H9 (cell line): ENCODE data around the gene CYP8B1. TPM values are rescaled to one million over a fixed set of nuclear protein-coding genes. Genes with fewer than 3 reads are reported as not detected.

Experiments used
- DNase-seq: peaks from one replicate; pipeline ENCODE4 v3.0.0-alpha.2; 2017
- H2AFZ ChIP-seq: one replicate; pipeline ENCODE4 v1.6.1; 2013; ENCODE audit warnings: mild to moderate bottlenecking, low read length, control low read depth, moderate library complexity
- H2AK5ac ChIP-seq: 2 replicates; pipeline ENCODE4 v1.6.1; 2013; ENCODE audit warnings: low read length, control low read depth, mixed read lengths; ENCODE audit not compliant: insufficient read length
- H2BK120ac ChIP-seq: one replicate; pipeline ENCODE4 v1.6.1; 2013; ENCODE audit warnings: low read depth, mild to moderate bottlenecking, low read length, control low read depth, inconsistent platforms; ENCODE audit not compliant: poor library complexity, severe bottlenecking
- H2BK12ac ChIP-seq: 2 replicates; pipeline ENCODE4 v1.6.1; 2013; ENCODE audit warnings: low read length, control low read depth, mixed read lengths, low read depth; ENCODE audit not compliant: insufficient read length
- H2BK15ac ChIP-seq: 2 replicates; pipeline ENCODE4 v1.6.1; 2013; ENCODE audit warnings: low read depth, low read length, control low read depth
- H2BK20ac ChIP-seq: one replicate; pipeline ENCODE4 v1.6.1; 2013; ENCODE audit warnings: low read depth, mild to moderate bottlenecking, low read length, control low read depth, inconsistent platforms; ENCODE audit not compliant: poor library complexity, severe bottlenecking
- H2BK5ac ChIP-seq: 2 replicates; pipeline ENCODE4 v1.6.1; 2013; ENCODE audit warnings: low read length, control low read depth, mixed read lengths; ENCODE audit not compliant: insufficient read length
- H3K14ac ChIP-seq: 2 replicates; pipeline ENCODE4 v1.6.1; 2013; ENCODE audit warnings: low read length, control low read depth; ENCODE audit not compliant: insufficient read depth
- H3K18ac ChIP-seq: 2 replicates; pipeline ENCODE4 v1.6.1; 2013; ENCODE audit warnings: low read depth, mild to moderate bottlenecking, mixed read lengths, low read length, control low read depth; ENCODE audit not compliant: insufficient read length
- H3K23ac ChIP-seq: 2 replicates; pipeline ENCODE4 v1.6.1; 2013; ENCODE audit warnings: low read length, control low read depth, mixed read lengths, low read depth; ENCODE audit not compliant: insufficient read length
- H3K23me2 ChIP-seq: 2 replicates; pipeline ENCODE4 v1.6.1; 2013; ENCODE audit warnings: low read depth, mild to moderate bottlenecking, mixed read lengths, low read length, control low read depth; ENCODE audit not compliant: insufficient read length, poor library complexity, severe bottlenecking
- H3K27ac ChIP-seq: 2 replicates; pipeline ENCODE4 v1.5.1; 2013; ENCODE audit warnings: low read length, control low read depth, mixed read lengths, low read depth; ENCODE audit not compliant: insufficient read length
- H3K27me3 ChIP-seq: 2 replicates; pipeline ENCODE4 v1.6.1; 2013; ENCODE audit warnings: low read length, control low read depth, inconsistent platforms; ENCODE audit not compliant: insufficient read depth
- H3K4ac ChIP-seq: 2 replicates; pipeline ENCODE4 v1.6.1; 2013; ENCODE audit warnings: low read depth, mild to moderate bottlenecking, control low read depth, inconsistent platforms, low read length, moderate library complexity
- H3K4me1 ChIP-seq: 2 replicates; pipeline ENCODE4 v1.6.1; 2013; ENCODE audit warnings: low read length, control low read depth, inconsistent platforms; ENCODE audit not compliant: insufficient read depth
- H3K4me2 ChIP-seq: 2 replicates; pipeline ENCODE4 v1.6.1; 2013; ENCODE audit warnings: low read length, control low read depth, mixed read lengths; ENCODE audit not compliant: insufficient read length, insufficient read depth
- H3K56ac ChIP-seq: 2 replicates; pipeline ENCODE4 v1.6.1; 2013; ENCODE audit warnings: low read depth, mild to moderate bottlenecking, mixed read lengths, low read length, control low read depth; ENCODE audit not compliant: insufficient read length
- H3K79me1 ChIP-seq: 2 replicates; pipeline ENCODE4 v1.6.1; 2013; ENCODE audit warnings: low read depth, mild to moderate bottlenecking, moderate library complexity, low read length, control low read depth, inconsistent platforms; ENCODE audit not compliant: insufficient read depth, poor library complexity, severe bottlenecking
- H3K79me2 ChIP-seq: 2 replicates; pipeline ENCODE4 v1.6.1; 2013; ENCODE audit warnings: low read length, control low read depth, inconsistent platforms; ENCODE audit not compliant: insufficient read depth
- H3K9ac ChIP-seq: 2 replicates; pipeline ENCODE4 v1.6.1; 2013; ENCODE audit warnings: low read length, control low read depth, mixed read lengths; ENCODE audit not compliant: insufficient read length; ENCODE audit errors: extremely low read depth
- H3K9me3 ChIP-seq: one replicate; pipeline ENCODE4 v1.6.1; 2013; ENCODE audit warnings: low read depth, low read length, inconsistent platforms; ENCODE audit not compliant: control insufficient read depth
- H3T11ph ChIP-seq: one replicate; pipeline ENCODE4 v1.6.1; 2013; ENCODE audit warnings: mild to moderate bottlenecking, low read length, control low read depth, inconsistent platforms
- H4K20me1 ChIP-seq: one replicate; pipeline ENCODE4 v1.6.1; 2013; ENCODE audit not compliant: control insufficient read depth, insufficient read length, insufficient read depth
- H4K5ac ChIP-seq: 2 replicates; pipeline ENCODE4 v1.6.1; 2013; ENCODE audit warnings: low read depth, mild to moderate bottlenecking, mixed read lengths, low read length, control low read depth; ENCODE audit not compliant: insufficient read length
- H4K8ac ChIP-seq: replicated peaks from 2 replicates; pipeline ENCODE4 v1.6.1; 2013; ENCODE audit warnings: low read length, control low read depth, mixed read lengths, low read depth; ENCODE audit not compliant: insufficient read length
- H4K91ac ChIP-seq: 2 replicates; pipeline ENCODE4 v1.6.1; 2013; ENCODE audit warnings: low read depth, mild to moderate bottlenecking, moderate library complexity, mixed read lengths, low read length, control low read depth; ENCODE audit not compliant: insufficient read length
- H3K27ac Mint-ChIP-seq, 3 experiments: 2 replicates in 2 of 3; 3 replicates in 1 of 3; pipeline ENCODE4 v1.8.0; 2020 to 2021; ENCODE audit warnings: mixed read lengths in 3 of 3, mild to moderate bottlenecking in 1 of 3, moderate library complexity in 1 of 3
- H3K27me3 Mint-ChIP-seq: 2 replicates; pipeline ENCODE4 v1.8.0; 2021; ENCODE audit warnings: low read depth, mild to moderate bottlenecking, moderate library complexity, mixed read lengths
- H3K36me3 Mint-ChIP-seq, 3 experiments: 2 replicates in 2 of 3; 3 replicates in 1 of 3; pipeline ENCODE4 v1.8.0; 2020 to 2021; ENCODE audit warnings: low read depth in 3 of 3, mixed read lengths in 3 of 3; ENCODE audit not compliant: insufficient read depth in 1 of 3
- H3K4me1 Mint-ChIP-seq, 2 experiments: 2 replicates each; pipeline ENCODE4 v1.8.0; 2020; ENCODE audit warnings: mixed read lengths in 2 of 2
- H3K4me3 Mint-ChIP-seq, 2 experiments: 2 replicates in 1 of 2; 3 replicates in 1 of 2; pipeline ENCODE4 v1.8.0; 2020 to 2021; ENCODE audit warnings: mild to moderate bottlenecking in 2 of 2, mixed read lengths in 2 of 2, moderate library complexity in 1 of 2
- H3K9me3 Mint-ChIP-seq, 2 experiments: 2 replicates in 1 of 2; 3 replicates in 1 of 2; pipeline ENCODE4 v1.8.0; 2020; ENCODE audit warnings: mild to moderate bottlenecking in 2 of 2, mixed read lengths in 2 of 2, moderate library complexity in 1 of 2
- CTCF ChIP-seq: fragments of 200-600 bp; sonication (generic); conservative IDR thresholded peaks from 3 replicates; pipeline ENCODE4 v1.8.0; 2021; ENCODE audit warnings: antibody characterized with exemption, mild to moderate bottlenecking
- WGBS: extraction: QIAGEN DNeasy Blood & Tissue Kit; methylation state at CpG from one replicate; pipeline ENCODE4 v1.1.7; 2013; ENCODE audit warnings: missing lambda C conversion rate, low lambda C conversion rate, mixed read lengths; ENCODE audit not compliant: insufficient read length; ENCODE audit errors: extremely low coverage; 5-methylcytosine and 5-hydroxymethylcytosine counted together
- total RNA-seq: library from RNA; stranded (reverse); gene quantifications from 2 replicates; pipeline ENCODE4 v1.2.1, GENCODE V29; 2021

CYP8B1 gene
- total RNA-seq, 1 experiment from 2014 or later, result not detected

DNA sequence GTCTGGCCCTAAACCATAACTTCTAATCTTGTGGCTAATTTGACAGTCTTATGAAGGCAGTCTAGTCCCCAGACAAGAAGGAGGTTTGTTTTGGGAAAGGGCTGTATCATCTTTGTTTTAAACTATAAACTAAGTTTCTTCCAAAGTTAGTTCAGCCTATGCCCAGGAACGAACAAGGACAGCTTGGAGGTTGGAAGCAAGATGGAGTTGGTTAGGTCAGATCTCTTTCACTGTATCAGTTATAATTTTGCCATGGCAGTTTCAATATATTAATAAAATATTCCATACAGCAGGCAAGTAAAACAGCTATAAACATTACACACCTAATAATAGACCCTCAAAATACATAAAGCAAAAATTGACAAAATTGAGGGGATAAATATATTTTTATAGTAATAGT is 17.1 kb upstream of the CYP8B1 start:
- Mint-ChIP-seq H3K4me3 (no peak overlapping the region), H3K27ac (peak overlapping the region in 1 of 3 experiments; percentile 97; a peak in 1 of 7 replicates), H3K27me3 (no peaks in the 10 kb centered on the region), H3K4me1 (peaks cover 41 to 49% of the 10 kb centered on the region in 2 experiments), H3K9me3 (no peaks in the 10 kb centered on the region; a peak in 1 of 5 replicates), H3K36me3 (no peaks in the 10 kb centered on the region; a peak in 3 of 7 replicates)
- Histone ChIP-seq H3K9ac (no peak overlapping the region), H4K8ac (no peak overlapping the region), H3K4me2 (no peak overlapping the region), H2AK5ac (no peak overlapping the region), H3K18ac (no peak overlapping the region), H3K4ac (no peak overlapping the region), H3K23ac (no peak overlapping the region), H3K56ac (no peak overlapping the region), H4K91ac (no peak overlapping the region), H3K27ac (no peak overlapping the region), H3K4me1 (peaks cover 6% of the 10 kb centered on the region; the same call in 1 of the 2 replicates), H3T11ph (no peak overlapping the region), H2AFZ (no peak overlapping the region), H2BK12ac (no peak overlapping the region), H3K9me3 (no peaks in the 10 kb centered on the region), H2BK15ac (no peak overlapping the region), H3K14ac (no peak overlapping the region), H3K27me3 (no peaks in the 10 kb centered on the region), H2BK20ac (no peak overlapping the region), H2BK5ac (no peak overlapping the region), H3K79me2 (no peaks in the 10 kb centered on the region), H2BK120ac (no peak overlapping the region), H4K20me1 (no peaks in the 10 kb centered on the region), H3K79me1 (no peaks in the 10 kb centered on the region), H4K5ac (no peak overlapping the region), H3K23me2 (no peaks in the 10 kb centered on the region)
- no peak for DNase-seq
- TF ChIP-seq CTCF, result no peak
- no CpG with 5 or more reads among the region's 1 CpG for WGBS
